GM18508 (cell line): Measurements from ENCODE around the gene MYH1.
"Not testable (repeated sequence)": the region's sequence is repeated elsewhere in the genome, so short reads cannot be mapped to it uniquely, and the experiment has no call there.

Source experiments
- ATAC-seq: cut with Tn5 transposase; IDR thresholded peaks from one replicate; pipeline ENCODE4 v1.9.1; 2021; ENCODE audit warnings: moderate number of reproducible peaks; ENCODE audit not compliant: insufficient read depth, unreplicated experiment

The MYH1 gene

GRCh38 chr17:10518271-10519037 lies at the start of gene MYH1:
Gene MYH1, minus strand, starts transcription at chr17:10518542. Its CDS starts 1,900 bp downstream, at chr17:10516642.
- ATAC-seq, result no peak

DNA sequence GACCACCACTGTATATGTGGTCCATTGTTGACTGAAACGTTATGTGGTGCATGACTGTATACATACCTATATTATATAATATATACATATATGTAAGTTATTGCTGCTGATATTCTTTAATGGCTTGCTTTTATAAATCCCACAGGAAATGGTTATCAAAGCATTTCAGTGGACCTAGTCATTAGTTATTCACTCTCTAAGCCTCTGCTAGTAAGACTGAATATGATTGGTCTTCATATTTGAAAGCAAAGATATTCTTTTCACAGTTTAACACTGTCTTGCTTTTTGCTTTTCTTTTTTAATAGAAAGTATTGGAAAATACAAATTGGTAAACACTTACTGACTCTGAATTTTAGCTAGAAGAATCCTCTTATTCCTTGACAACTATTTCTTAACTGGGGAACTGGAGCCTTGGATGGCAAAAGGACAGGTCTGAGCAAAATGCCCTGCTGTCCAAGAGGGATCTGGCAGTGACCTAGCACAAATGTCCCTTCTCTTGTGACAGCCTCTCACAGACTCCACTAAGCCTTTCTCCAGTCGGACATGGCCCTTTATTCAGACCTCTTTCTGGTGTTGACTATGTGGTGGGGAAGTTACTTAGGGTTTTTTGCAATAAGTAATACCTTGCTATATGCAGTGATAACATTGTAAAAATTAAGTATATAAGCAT lies 45.8 kb upstream of the MYH1 start:
- no peak for ATAC-seq

GRCh38 chr17:10558049-10558448 lies 39.7 kb upstream of the MYH1 start:
- ATAC-seq, result no peak

DNA sequence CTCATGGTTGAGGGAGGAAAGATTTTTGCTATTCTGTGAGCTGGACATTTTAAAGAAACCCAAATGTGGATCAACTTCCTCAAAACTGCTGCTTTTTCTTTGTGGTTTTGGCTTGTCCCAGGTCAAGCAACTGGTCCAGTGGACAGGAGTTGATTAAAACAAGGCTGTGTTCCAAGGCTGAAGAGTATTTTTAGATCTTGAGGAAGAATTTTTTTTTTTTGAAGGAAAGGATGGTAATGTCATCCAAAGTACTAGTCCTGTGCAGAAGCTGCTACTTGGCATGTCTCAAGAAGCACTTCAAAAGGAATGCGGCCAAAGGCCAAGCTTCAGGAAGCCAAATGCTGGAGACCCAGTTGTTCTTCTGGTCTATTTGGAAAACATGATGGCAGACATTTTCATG lies 39.1 kb upstream of the MYH1 start:
- ATAC-seq, result no peak

DNA sequence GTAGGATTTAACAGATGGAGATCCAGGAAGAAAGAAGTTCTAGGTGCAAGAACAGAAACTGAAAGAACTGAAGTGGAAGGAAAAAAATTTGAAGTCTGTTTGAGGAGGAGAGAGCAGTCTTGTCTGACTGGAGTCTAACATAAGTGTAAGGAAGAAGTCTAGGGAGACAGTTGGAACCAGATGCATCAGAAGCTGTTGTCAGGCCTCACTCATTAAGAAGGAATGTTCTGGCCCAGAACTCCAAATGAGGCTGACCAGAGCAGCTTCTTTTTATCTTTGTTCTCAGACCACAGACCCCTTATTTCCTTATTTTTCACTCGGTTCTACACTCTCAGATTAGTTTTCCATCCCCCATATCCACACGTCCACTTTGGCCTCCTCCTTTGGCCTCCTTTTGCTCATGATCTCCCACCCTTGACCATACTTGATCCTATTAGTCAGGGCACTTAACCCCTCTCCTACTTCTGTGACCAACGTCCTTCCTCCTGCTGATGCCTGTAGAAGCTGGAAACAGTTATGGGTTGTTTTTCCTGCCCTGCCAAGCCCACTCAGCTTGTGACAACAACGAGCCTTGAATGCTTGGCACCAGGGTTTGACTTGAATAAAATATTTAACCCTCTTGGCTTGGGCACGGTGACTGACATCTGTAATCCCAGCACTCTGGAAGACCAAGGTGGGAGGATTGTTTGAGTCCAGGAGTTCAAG lies 38.1 kb upstream of the MYH1 start:
- ATAC-seq, result no peak

GRCh38 chr17:10550014-10550413 lies 31.7 kb upstream of the MYH1 start:
- no peak for ATAC-seq

DNA sequence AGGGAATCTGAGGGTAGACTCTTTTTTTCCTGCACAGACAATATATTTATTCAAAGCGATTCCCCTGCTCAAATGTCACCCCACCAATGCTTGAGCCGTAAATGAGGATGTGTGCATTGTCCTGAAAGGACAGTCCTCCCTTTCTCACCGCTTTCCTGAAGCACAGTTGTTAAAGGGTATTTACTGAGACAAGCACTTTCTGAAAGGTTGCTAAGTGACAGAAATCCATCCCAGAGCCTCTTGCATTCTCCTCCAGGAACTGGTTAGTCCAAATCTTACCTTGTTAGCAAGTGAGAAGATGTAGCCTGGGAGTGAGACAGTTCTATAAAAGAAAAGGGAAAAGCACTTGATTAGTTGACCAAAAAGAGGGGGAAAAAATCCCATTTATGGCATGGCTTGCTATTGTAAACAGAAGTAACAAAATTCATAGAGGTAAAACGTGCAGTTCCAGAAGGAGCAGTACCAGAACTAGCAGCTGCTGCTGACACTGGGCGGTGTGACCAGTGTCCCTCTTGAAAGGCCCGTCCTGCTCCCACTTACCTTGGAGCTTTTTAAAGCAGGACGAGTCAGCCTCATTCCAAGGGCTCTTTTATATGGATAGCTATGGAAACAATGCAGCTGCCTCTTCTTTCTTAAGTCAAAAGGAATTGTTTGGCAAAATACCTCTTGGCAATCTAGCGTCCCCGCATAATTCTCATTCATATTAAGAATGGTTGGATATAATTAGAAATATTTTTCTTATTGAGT lies 30.9 kb upstream of the MYH1 start, which contains the start of gene MYH2:
MYH2 (minus strand) TSS at position 563 of the 747 bp plus-strand sequence. CDS start 1,738 bp downstream, outside the sequence.
- no peak for ATAC-seq

GRCh38 chr17:10547351-10547750 lies 29.0 kb upstream of the MYH1 start:
- ATAC-seq, result no peak

DNA sequence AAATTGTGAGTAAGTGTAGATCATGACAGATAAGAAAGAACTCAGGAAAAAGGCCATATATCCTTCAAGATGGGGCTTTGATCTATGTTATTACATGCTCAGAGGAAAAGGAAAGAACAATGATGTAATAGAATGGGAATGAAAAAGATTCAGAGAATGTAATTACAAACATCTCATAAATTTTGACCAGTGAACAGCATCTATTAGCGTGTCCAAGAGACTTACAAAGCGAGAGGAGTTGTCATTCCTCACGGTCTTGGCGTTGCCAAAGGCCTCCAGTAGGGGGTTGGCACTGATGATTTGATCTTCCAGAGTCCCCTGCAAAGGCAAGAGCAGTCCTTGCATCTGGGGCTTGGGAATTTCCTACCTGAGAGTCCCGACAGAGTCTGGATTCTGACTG lies 25.1 kb upstream of the MYH1 start:
- not testable (repeated sequence) for ATAC-seq

GRCh38 chr17:10541179-10541578 lies 22.8 kb upstream of the MYH1 start:
- ATAC-seq, result not testable (repeated sequence)

- no peak for ATAC-seq
These were observed 13.7 kb upstream of the MYH1 start for GRCh38 chr17:10532026-10532425.

DNA sequence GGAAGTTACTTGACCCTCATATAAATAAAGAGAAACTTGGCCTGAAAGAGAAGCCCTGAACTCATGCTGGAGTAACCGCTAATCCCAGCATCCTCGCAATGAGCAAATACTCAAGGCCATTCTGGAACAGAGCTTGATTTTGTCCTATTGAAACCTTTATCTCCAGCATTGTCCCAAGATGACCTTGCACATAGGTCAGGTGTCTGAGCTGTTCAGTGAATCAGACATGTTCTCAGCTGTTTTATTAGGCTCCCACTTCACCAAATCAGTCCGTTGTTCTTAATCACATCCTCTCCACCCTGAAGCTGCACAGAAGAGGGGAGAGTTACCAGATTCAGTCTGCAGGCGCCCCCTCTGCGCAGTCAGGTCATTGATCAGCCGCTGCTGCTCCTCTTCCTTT lies 9.1 kb upstream of the MYH1 start:
- ATAC-seq, result no peak

DNA sequence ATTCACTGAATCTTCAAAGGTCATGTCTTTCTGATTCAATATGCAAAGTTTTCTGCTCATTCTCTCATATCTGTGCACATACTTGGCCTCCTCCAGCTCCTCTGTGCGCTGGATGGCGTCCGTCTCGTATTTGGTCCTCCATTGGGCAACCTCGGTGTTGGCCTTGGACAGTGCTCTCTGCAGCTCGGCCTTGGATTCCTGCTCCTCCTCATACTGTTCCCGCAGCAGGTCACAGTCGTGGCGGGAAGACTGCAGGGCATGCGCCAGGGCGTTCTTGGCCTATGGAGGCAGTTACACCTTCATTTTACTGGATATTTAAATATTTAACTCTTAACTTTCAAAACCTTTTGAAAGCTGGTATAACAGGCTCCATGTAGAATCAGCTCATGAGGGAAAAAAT lies 8.2 kb upstream of the MYH1 start:
- no peak for ATAC-seq

DNA sequence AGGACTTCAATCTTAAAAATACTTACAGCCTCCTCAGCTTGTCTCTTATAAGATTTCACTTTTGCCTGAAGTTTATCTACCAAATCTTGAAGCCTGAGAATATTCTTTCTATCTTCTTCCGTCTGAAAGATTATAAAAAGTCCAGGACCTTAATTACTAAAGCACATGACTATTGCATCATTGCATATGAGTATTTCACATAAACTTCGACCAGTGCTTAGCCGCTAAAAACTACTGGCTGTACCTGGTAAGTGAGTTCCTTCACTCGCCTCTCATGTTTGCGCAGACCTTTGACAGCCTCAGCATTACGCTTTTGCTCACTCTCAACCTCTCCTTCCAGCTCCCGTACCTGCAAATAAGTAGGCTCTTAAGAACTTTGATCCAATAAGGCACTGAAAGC lies 4.7 kb upstream of the MYH1 start:
- ATAC-seq, result no peak

- ATAC-seq, result no peak
These were observed 3.6 kb upstream of the MYH1 start for GRCh38 chr17:10521949-10522348.

DNA sequence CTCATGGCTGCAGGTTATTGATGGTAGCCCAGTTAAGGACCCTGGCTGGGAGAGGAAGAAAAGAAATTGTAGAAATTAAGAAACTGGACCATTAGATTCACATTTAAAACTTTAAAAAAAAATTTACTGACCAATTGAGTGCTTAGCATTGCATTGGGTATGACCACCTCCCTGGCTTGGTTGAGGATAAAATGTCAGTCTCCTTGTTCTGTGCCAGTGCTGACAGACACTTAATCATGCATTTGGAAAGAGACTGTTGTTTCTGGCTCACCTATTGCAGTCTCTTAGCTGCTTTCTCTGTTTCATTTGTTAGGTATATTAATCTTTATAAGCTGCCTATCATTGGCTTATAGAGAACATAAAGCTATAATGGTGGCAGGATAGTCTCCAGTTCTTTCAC lies 1.7 kb downstream of the MYH1 start:
- ATAC-seq, result no peak

- no peak for ATAC-seq
These were observed 2.3 kb downstream of the MYH1 start for GRCh38 chr17:10516065-10516464.

- ATAC-seq, result no peak
These were observed 4.9 kb downstream of the MYH1 start for GRCh38 chr17:10513299-10514067.

GRCh38 chr17:10512856-10513255 lies 5.5 kb downstream of the MYH1 start:
- no peak for ATAC-seq

DNA sequence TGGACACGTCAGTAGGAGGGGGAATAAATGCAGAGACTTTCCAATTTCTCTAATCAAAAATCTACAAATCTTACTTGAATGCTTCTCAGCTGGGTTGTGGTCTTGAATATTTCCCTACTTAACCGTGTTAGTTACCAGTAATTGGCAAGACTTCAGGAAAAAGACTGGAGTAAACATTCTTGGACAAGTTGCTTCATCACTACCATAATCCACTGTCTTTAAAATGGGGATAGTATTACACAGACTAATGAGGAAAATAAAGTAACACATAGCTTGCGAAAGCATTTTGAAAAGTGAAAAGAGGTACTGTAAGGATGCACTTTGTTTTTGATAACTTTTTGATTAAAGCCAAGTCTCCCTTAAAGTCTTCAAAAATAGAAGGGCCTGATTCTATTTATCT lies 18.4 kb downstream of the MYH1 start:
- ATAC-seq, result no peak
